K562 (cell line): Measurements from ENCODE around the gene VNN1.

ENCODE experiments used
- CTCF ChIP-seq, 3 experiments: IDR thresholded peaks in 2 of 3; conservative IDR thresholded peaks in 1 of 3; 2 replicates each; pipeline ENCODE4 v1.5.1; 2011 to 2012; ENCODE audit warnings: low read length in 3 of 3, mild to moderate bottlenecking in 3 of 3, control low read depth in 2 of 3, improper control_type of control experiment in 1 of 3, inconsistent platforms in 1 of 3, low read depth in 1 of 3, mixed read lengths in 1 of 3, moderate library complexity in 1 of 3; ENCODE audit not compliant: insufficient read depth in 2 of 3
- ELF1 ChIP-seq: fragments of 200-800 bp; sonication (Bioruptor generic); IDR thresholded peaks from 2 replicates; pipeline ENCODE4 v1.6.1; 2016; ENCODE audit warnings: missing genetic modification characterization, missing compliant biosample characterization
- HDAC2 ChIP-seq: fragments of 450-650 bp; IDR thresholded peaks from 2 replicates; pipeline ENCODE4 v1.6.1; 2016; ENCODE audit warnings: mild to moderate bottlenecking
- MYNN ChIP-seq, 2 experiments: sonication (generic); formaldehyde crosslinking in 1 of 2; IDR thresholded peaks; 2 replicates each; pipeline versions ENCODE4 v1.5.0 to v1.6.1; 2016 to 2020; ENCODE audit warnings: antibody characterized with exemption in 1 of 2, missing genetic modification reagents in 1 of 2
- NFATC3 ChIP-seq: fragments of 450-650 bp; IDR thresholded peaks from 2 replicates; pipeline ENCODE4 v1.6.1; 2017; ENCODE audit warnings: mild to moderate bottlenecking
- PCBP2 ChIP-seq: fragments of 200-400 bp; formaldehyde crosslinking; IDR thresholded peaks from 2 replicates; pipeline ENCODE4 v1.6.1; 2018; ENCODE audit warnings: low read length, low read depth, mild to moderate bottlenecking, moderate library complexity; ENCODE audit not compliant: poor library complexity, severe bottlenecking
- POLR2A ChIP-seq: fragments of 450-650 bp; conservative IDR thresholded peaks from 2 replicates; pipeline ENCODE4 v1.6.1; 2016
- POLR2AphosphoS5 ChIP-seq: IDR thresholded peaks from 2 replicates; pipeline ENCODE4 v1.6.1; 2011; ENCODE audit warnings: mild to moderate bottlenecking, low read depth, low read length, moderate library complexity; ENCODE audit not compliant: control insufficient read depth, insufficient read depth
- SIN3B ChIP-seq: fragments of 450-650 bp; IDR thresholded peaks from 2 replicates; pipeline ENCODE4 v1.6.1; 2017; ENCODE audit warnings: low read depth, mild to moderate bottlenecking, moderate library complexity
- SRSF9 ChIP-seq: fragments of 200-400 bp; formaldehyde crosslinking; IDR thresholded peaks from 2 replicates; pipeline ENCODE4 v1.6.1; 2017; ENCODE audit warnings: low read depth, low read length, borderline replicate concordance
- TEAD4 ChIP-seq, 2 experiments: sonication (generic) in 1 of 2; formaldehyde crosslinking in 1 of 2; IDR thresholded peaks; 2 replicates each; pipeline versions ENCODE4 v1.6.1 to v1.8.0; 2012 to 2022; ENCODE audit warnings: borderline replicate concordance in 1 of 2, inconsistent platforms in 1 of 2, low read length in 1 of 2, mild to moderate bottlenecking in 1 of 2, missing genetic modification reagents in 1 of 2
- ZNF217 ChIP-seq: sonication (generic); formaldehyde crosslinking; IDR thresholded peaks from 2 replicates; pipeline ENCODE4 v1.8.0; 2022; ENCODE audit warnings: mild to moderate bottlenecking, missing genetic modification reagents
- ZNF24 ChIP-seq: fragments of 450-650 bp; IDR thresholded peaks from 2 replicates; pipeline ENCODE4 v1.6.1; 2016

- TF ChIP-seq SIN3B (no peak), TEAD4 (IDR thresholded peaks at IDR 0.05; ENCODE audit: low read length) (no peak), TEAD4 (CRISPR knock-in tag; IDR thresholded peaks at IDR 0.05; ENCODE audit: borderline replicate concordance) (no peak), PCBP2 (no peak), POLR2AphosphoS5 (no peak), MYNN (IDR thresholded peaks at IDR 0.05) (no peak), MYNN (CRISPR knock-in tag; IDR thresholded peaks at IDR 0.05) (no peak), NFATC3 (no peak), CTCF (IDR thresholded peaks at IDR 0.05 in 2 of 3, conservative IDR thresholded peaks at IDR 0.05 in 1 of 3; ENCODE audit: insufficient read depth in 2 of 3, low read depth in 1 of 3, low read length in 3 of 3) (no peak), SRSF9 (no peak), ZNF217 (no peak), ZNF24 (no peak), POLR2A (no peak), HDAC2 (no peak), ELF1 (tag) (no peak)
Measured at GRCh38 chr6:132684272-132684671, 29.6 kb downstream of the VNN1 start.
